Measurements from ENCODE around the gene RGS9. TPM values are rescaled to one million over a fixed set of nuclear protein-coding genes. Genes with fewer than 3 reads are reported as not detected.

RGS9 gene
- total and polyA plus RNA-seq, 2 donors (not counting 1 experiment from before 2014, with no cell fraction given) = 1.6 to 1.7 TPM

GRCh38 chr17:65100316-65101140 lies 36.6 kb upstream of the RGS9 start:
- H3K4me3 ChIP-seq (replicated peaks in 1 of 4; ENCODE audit: control extremely low read depth in 1 of 4, insufficient read depth in 1 of 4, low read depth in 3 of 4, low read length in 4 of 4) = peak overlapping the region; percentile 40 to 61 (median 46)
- no peak overlapping the region for H3K9ac ChIP-seq (ENCODE audit: insufficient read depth, low read length)
- peak; percentile 51 to 72 for TF ChIP-seq CTCF (conservative IDR thresholded peaks at IDR 0.05 in 1 of 2, IDR thresholded peaks at IDR 0.05 in 1 of 2; ENCODE audit: low read depth in 1 of 2, low read length in 2 of 2)
- TF ChIP-seq EZH2 (IDR thresholded peaks at IDR 0.05; ENCODE audit: low read length, missing control alignments) = no peak
- H3K4me1 ChIP-seq (ENCODE audit: control insufficient read depth, extremely low read depth, insufficient read depth, low read length) = peaks cover 4% of the 10 kb centered on the region
- H3K4me2 ChIP-seq (ENCODE audit: extremely low read depth, insufficient read depth, low read length) = peak overlapping the region; percentile 84
- no peaks in the 10 kb centered on the region for H3K36me3 ChIP-seq (ENCODE audit: control insufficient read depth, insufficient read depth, low read length)
- peak; percentile 57 to 62 for DNase-seq (ENCODE audit: low read depth in 2 of 2)
- no peaks in the 10 kb centered on the region for H3K79me2 ChIP-seq (ENCODE audit: control insufficient read depth, insufficient read depth, low read length)
- H3K9me3 ChIP-seq (ENCODE audit: control insufficient read depth, insufficient read depth, low read depth, low read length) = no peaks in the 10 kb centered on the region
- peak overlapping the region; percentile 79 for H2AFZ ChIP-seq (ENCODE audit: low read length)
- no peaks in the 10 kb centered on the region for H3K27me3 ChIP-seq (ENCODE audit: control insufficient read depth, insufficient read depth, low read length)
- H4K20me1 ChIP-seq (ENCODE audit: control insufficient read depth, extremely low read depth, insufficient read depth, low read length) = no peaks in the 10 kb centered on the region
- H3K27ac ChIP-seq (ENCODE audit: insufficient read depth, low read length) = peak overlapping the region; percentile 58

GRCh38 chr17:65101371-65101770 lies 35.8 kb upstream of the RGS9 start:
- no peak for TF ChIP-seq CTCF (conservative IDR thresholded peaks at IDR 0.05 in 1 of 2, IDR thresholded peaks at IDR 0.05 in 1 of 2; ENCODE audit: low read depth in 1 of 2, low read length in 2 of 2)
- no peak for TF ChIP-seq EZH2 (IDR thresholded peaks at IDR 0.05; ENCODE audit: low read length, missing control alignments)
- Histone ChIP-seq H3K4me3 (replicated peaks in 1 of 4; ENCODE audit: control extremely low read depth in 1 of 4, insufficient read depth in 1 of 4, low read depth in 3 of 4, low read length in 4 of 4) (no peak overlapping the region), H3K27me3 (ENCODE audit: control insufficient read depth, insufficient read depth, low read length) (no peaks in the 10 kb centered on the region), H3K4me2 (ENCODE audit: extremely low read depth, insufficient read depth, low read length) (peak overlapping the region; percentile 84), H3K9me3 (ENCODE audit: control insufficient read depth, insufficient read depth, low read depth, low read length) (no peaks in the 10 kb centered on the region), H2AFZ (ENCODE audit: low read length) (no peak overlapping the region), H3K4me1 (ENCODE audit: control insufficient read depth, extremely low read depth, insufficient read depth, low read length) (peaks cover 9% of the 10 kb centered on the region), H3K9ac (ENCODE audit: insufficient read depth, low read length) (no peak overlapping the region), H3K79me2 (ENCODE audit: control insufficient read depth, insufficient read depth, low read length) (no peaks in the 10 kb centered on the region), H3K27ac (ENCODE audit: insufficient read depth, low read length) (no peak overlapping the region), H3K36me3 (ENCODE audit: control insufficient read depth, insufficient read depth, low read length) (no peaks in the 10 kb centered on the region), H4K20me1 (ENCODE audit: control insufficient read depth, extremely low read depth, insufficient read depth, low read length) (no peaks in the 10 kb centered on the region)
- no peak for DNase-seq (ENCODE audit: low read depth in 2 of 2)

- H3K4me1 ChIP-seq (ENCODE audit: control insufficient read depth, extremely low read depth, insufficient read depth, low read length) = peaks cover 11% of the 10 kb centered on the region
- H3K9me3 ChIP-seq (ENCODE audit: control insufficient read depth, insufficient read depth, low read depth, low read length) = no peaks in the 10 kb centered on the region
- no peaks in the 10 kb centered on the region for H4K20me1 ChIP-seq (ENCODE audit: control insufficient read depth, extremely low read depth, insufficient read depth, low read length)
- no peak overlapping the region for H2AFZ ChIP-seq (ENCODE audit: low read length)
- H3K4me3 ChIP-seq (replicated peaks in 1 of 4; ENCODE audit: control extremely low read depth in 1 of 4, insufficient read depth in 1 of 4, low read depth in 3 of 4, low read length in 4 of 4) = no peak overlapping the region
- TF ChIP-seq CTCF (conservative IDR thresholded peaks at IDR 0.05 in 1 of 2, IDR thresholded peaks at IDR 0.05 in 1 of 2; ENCODE audit: low read depth in 1 of 2, low read length in 2 of 2) (no peak), EZH2 (IDR thresholded peaks at IDR 0.05; ENCODE audit: low read length, missing control alignments) (no peak)
- H3K9ac ChIP-seq (ENCODE audit: insufficient read depth, low read length) = no peak overlapping the region
- H3K27me3 ChIP-seq (ENCODE audit: control insufficient read depth, insufficient read depth, low read length) = no peaks in the 10 kb centered on the region
- H3K4me2 ChIP-seq (ENCODE audit: extremely low read depth, insufficient read depth, low read length) = no peak overlapping the region
- no peak for DNase-seq (ENCODE audit: low read depth in 2 of 2)
- no peaks in the 10 kb centered on the region for H3K36me3 ChIP-seq (ENCODE audit: control insufficient read depth, insufficient read depth, low read length)
- H3K79me2 ChIP-seq (ENCODE audit: control insufficient read depth, insufficient read depth, low read length) = no peaks in the 10 kb centered on the region
- H3K27ac ChIP-seq (ENCODE audit: insufficient read depth, low read length) = no peak overlapping the region
Observed at GRCh38 chr17:65102235-65102634, 34.9 kb upstream of the RGS9 start.

All from fibroblast of lung (primary cell).